Measurements from ENCODE around the gene FBXO8. TPM values are rescaled to one million over a fixed set of nuclear protein-coding genes. Genes with fewer than 3 reads are reported as not detected.

Gene FBXO8
- total RNA-seq, 1 experiment from 2014 or later, result 5.8 TPM

DNA sequence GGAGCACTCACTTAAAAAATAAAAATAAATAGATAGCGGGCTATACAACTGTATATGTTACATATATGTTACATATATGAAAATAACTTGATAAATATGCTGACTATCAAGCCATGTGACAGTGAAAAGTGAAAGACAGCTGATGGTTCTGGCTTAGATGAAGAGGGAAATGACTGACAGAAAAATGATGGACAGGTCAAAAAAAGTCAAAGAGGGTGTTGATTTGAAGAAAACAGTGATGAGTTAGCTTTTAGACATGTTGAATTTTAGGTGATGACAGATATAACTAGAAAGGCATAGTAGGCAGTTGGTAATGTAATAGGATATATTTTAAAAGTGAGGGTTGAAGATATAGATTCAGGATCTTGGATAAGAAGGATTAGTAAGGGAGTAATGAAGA is 37.8 kb downstream of the FBXO8 start:
- in situ Hi-C loops (cut with HindIII; ENCODE audit: low pct_unique_long_range_greater_than_20kb, low sequenced_read_pairs) (no loop called here), intact Hi-C loops (cut with micrococcal nuclease; ENCODE audit: unreplicated experiment) (no loop called here)
- Histone ChIP-seq H3K27me3 (ENCODE audit: control insufficient read depth, insufficient read depth, low read length) (no peaks in the 10 kb centered on the region), H3K4me3 (ENCODE audit: low read depth in 2 of 2, low read length in 2 of 2) (no peak overlapping the region), H3K27ac (ENCODE audit: low read length) (no peak overlapping the region), H3K9me3 (ENCODE audit: control insufficient read depth, insufficient read depth, low read depth, low read length) (no peaks in the 10 kb centered on the region), H3K4me1 (ENCODE audit: control insufficient read depth, insufficient read depth, low read length) (no peaks in the 10 kb centered on the region), H3K36me3 (ENCODE audit: control insufficient read depth, insufficient read depth, low read length) (no peaks in the 10 kb centered on the region)
- no peak for ATAC-seq
- no peak for TF ChIP-seq SIN3A (IDR thresholded peaks at IDR 0.05; ENCODE audit: borderline replicate concordance, insufficient read depth, low read depth, low read length)
- no peak for TF ChIP-seq REST (IDR thresholded peaks at IDR 0.05; ENCODE audit: insufficient read depth in 1 of 2, low read depth in 2 of 2, low read length in 1 of 2)
- TF ChIP-seq TCF7L2 (IDR thresholded peaks at IDR 0.05; ENCODE audit: low read depth, low read length), result no peak
- TF ChIP-seq POLR2AphosphoS5 (IDR thresholded peaks at IDR 0.05; ENCODE audit: low read depth, low read length), result no peak
- TF ChIP-seq, protein P1, sequence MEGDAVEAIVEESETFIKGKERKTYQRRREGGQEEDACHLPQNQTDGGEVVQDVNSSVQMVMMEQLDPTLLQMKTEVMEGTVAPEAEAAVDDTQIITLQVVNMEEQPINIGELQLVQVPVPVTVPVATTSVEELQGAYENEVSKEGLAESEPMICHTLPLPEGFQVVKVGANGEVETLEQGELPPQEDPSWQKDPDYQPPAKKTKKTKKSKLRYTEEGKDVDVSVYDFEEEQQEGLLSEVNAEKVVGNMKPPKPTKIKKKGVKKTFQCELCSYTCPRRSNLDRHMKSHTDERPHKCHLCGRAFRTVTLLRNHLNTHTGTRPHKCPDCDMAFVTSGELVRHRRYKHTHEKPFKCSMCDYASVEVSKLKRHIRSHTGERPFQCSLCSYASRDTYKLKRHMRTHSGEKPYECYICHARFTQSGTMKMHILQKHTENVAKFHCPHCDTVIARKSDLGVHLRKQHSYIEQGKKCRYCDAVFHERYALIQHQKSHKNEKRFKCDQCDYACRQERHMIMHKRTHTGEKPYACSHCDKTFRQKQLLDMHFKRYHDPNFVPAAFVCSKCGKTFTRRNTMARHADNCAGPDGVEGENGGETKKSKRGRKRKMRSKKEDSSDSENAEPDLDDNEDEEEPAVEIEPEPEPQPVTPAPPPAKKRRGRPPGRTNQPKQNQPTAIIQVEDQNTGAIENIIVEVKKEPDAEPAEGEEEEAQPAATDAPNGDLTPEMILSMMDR (IDR thresholded peaks at IDR 0.05), result no peak
- BruUV-seq (replicated peaks), result no TSS peak
- CTCF ChIA-PET, result no interaction called here
- DNase-seq (ENCODE audit: low read depth, low spot score), result no peak
- POLR2A ChIA-PET, result no interaction called here

GRCh38 chr4:174244441-174244840 is 39.0 kb downstream of the FBXO8 start:
- intact Hi-C loops (cut with micrococcal nuclease; ENCODE audit: unreplicated experiment) (no loop called here), in situ Hi-C loops (cut with HindIII; ENCODE audit: low pct_unique_long_range_greater_than_20kb, low sequenced_read_pairs) (no loop called here)
- H3K27ac ChIP-seq (ENCODE audit: low read length), result no peak overlapping the region
- BruUV-seq (replicated peaks), result no TSS peak
- DNase-seq (ENCODE audit: low read depth, low spot score) (no peak), ATAC-seq (no peak)
- H3K27me3 ChIP-seq (ENCODE audit: control insufficient read depth, insufficient read depth, low read length), result no peaks in the 10 kb centered on the region
- no peaks in the 10 kb centered on the region for H3K4me1 ChIP-seq (ENCODE audit: control insufficient read depth, insufficient read depth, low read length)
- no peak overlapping the region for H3K4me3 ChIP-seq (ENCODE audit: low read depth in 2 of 2, low read length in 2 of 2)
- no peaks in the 10 kb centered on the region for H3K9me3 ChIP-seq (ENCODE audit: control insufficient read depth, insufficient read depth, low read depth, low read length)
- CTCF ChIA-PET, result no interaction called here
- H3K36me3 ChIP-seq (ENCODE audit: control insufficient read depth, insufficient read depth, low read length), result no peaks in the 10 kb centered on the region
- TF ChIP-seq POLR2AphosphoS5 (IDR thresholded peaks at IDR 0.05; ENCODE audit: low read depth, low read length), result no peak
- no peak for TF ChIP-seq TCF7L2 (IDR thresholded peaks at IDR 0.05; ENCODE audit: low read depth, low read length)
- no peak for TF ChIP-seq SIN3A (IDR thresholded peaks at IDR 0.05; ENCODE audit: borderline replicate concordance, insufficient read depth, low read depth, low read length)
- TF ChIP-seq REST (IDR thresholded peaks at IDR 0.05; ENCODE audit: insufficient read depth in 1 of 2, low read depth in 2 of 2, low read length in 1 of 2), result no peak
- TF ChIP-seq, protein P1 (IDR thresholded peaks at IDR 0.05), result no peak
- POLR2A ChIA-PET, result no interaction called here
